Stimulated activated CD8-positive, alpha-beta memory T cell treated with anti-CD3 and anti-CD28 coated beads, Interleukin-4, amount 100 ng/mL, for 1 hour (primary cell): Measurements from ENCODE around the gene LHPP.

ENCODE experiments used
- DNase-seq, 2 donors: peaks; one replicate each; pipeline ENCODE4 v3.0.0-alpha.2; 2020; ENCODE audit warnings: low read depth in 2 of 2, low spot score in 1 of 2

The LHPP gene

DNA sequence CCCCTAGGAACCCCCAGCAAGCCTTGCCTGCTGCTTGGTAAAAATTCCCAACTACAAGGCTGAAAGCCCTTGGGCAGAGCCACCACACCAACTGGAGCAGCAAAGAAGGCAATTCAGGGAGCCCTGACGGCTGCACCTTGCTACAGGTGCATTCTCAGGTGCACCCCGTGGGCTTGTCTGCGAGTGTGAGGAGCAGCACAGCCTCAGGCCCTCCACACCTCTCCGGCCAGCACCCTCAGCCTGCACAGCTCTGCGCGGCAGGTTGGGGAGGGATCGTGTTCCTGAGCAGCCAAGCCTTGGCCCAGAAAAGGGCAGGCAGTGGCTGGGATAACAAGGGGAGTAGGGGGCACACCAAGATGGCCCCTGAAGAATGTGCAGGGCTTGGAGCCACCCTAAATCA is 178.4 kb downstream of the LHPP start:
- DNase-seq: no peak

DNA sequence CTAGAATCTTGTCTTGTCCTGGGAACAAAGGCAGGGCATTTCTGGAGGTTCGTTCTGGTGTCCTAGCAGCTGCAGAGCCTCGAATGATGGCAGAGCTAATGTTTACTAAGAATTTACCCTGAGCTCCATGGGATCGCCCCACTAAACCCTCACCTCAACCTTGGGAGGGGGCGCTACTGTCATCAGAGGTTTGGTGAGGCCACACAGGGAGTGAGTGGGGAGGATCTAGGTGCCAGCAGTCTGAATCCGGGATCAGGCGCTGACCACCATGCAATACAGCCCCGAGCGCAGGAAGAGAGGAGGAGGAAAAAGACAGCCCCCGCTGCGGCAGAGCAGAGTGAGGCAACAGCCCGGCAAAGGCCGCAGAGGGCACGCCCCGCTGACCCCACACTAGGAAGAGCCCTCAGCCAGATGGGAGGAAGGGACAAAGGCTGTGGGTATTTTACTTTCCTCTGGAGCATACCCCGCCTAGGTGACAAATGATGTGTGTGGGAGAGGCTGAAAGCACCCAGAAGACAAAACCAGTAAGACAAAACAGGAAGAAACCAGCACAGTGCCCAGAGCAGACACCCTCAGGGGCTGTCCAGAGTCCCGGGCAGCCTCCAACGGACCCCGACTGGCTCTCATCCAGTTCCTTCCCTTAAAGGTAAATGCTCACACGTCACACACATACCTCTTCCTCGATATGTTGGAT is 179.1 kb downstream of the LHPP start:
- no peak for DNase-seq

DNA sequence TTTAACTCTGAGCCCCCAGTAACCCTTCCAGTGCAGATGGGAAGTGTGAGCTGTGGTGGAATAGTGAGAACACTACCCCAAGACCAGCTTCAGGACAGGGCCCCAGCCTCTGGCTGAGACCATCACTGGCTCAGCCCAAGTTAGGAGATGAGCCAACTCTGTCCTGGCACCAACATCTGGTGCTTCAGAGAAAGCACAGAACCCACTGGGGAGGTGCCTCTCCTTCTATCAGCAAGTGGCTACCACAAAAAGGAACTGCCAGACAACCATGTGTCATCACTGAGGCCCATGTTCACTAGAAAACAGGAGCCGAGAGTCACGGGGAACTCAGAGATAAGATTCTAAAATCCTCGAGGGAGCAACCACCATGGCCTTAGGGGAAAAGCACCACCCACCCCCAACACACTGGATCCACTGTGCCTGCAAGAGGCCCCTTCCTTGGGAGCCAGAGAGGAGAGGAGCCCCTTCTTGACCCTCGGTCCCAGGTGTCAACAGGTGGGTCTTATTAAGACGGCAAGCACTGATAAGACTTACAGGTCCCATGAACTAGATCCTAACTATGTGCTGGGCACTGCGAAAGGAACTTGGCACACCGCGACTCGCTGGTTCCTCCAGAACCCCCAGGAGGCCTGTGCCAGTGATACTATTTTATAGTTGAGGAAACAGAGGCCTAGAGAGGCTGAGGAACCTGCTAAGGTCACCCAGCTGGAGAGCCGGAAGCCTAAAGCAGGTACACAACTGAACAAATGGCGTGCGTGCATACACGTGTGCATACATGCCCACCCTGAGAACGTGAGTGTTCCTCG is 179.9 kb downstream of the LHPP start:
- DNase-seq: peak in 1 of 2 donors; percentile 35

DNA sequence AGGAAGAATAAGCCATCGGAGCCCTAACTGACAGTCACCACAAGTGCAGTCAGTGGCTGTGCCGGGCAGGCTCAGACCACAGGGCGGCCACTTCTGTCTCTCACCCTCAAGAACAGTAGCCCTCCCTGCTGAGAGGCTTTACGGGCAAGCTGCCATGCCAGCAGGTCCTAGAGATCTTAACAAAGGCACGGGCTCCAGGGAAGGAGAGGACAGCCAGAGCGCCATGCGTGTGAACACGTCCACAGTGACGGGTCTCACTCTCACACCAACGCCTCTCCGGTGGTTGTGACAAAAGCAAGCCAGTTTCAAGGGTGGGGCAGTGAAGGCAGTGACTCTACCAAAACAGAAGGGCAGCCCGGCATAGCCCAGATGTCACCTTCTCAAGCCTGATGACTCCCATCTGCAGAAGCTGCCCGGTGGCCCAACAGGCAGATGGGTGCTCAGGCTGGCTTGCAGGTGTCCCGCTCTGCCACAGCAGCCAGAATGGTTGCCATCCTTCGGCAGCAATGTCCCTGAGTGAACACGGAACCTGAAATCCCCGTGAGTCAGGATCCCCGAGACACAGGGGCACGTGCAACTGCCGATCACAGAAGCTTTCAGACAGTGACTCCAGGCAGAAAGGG is 180.6 kb downstream of the LHPP start:
- no peak for DNase-seq

DNA sequence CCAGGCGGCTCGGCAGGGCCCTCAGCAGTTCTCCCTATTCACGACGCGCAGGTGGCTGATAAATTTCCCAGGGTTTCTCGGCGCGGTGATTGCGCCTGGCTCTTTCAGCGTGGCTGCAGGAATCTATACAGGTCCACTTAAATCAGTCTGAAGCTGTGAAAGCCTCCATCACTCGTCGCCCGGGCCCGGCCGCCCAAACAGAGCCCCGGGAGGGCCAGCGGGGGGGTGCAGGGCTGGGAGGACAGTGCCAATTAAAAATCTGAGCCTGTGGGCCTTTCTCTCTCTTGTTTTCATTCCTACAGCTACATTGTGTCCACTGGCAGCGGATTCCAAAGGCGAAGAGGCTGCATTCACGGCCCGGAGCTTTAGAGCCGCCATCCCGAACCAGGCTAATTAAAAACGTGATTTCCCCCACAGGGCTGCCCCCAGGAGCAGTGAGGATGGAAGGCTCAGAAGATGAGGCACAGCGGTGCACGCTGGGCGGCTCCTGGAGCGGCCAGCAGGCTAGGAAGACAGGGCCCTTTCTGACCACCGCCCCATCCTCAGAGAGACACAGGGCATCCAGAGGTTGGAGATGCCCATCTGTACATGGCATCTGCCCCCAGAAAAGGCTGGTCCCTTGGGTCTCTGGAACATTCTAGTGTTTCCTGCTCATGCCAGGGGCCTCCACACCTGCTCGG is 181.8 kb downstream of the LHPP start:
- DNase-seq: no peak

DNA sequence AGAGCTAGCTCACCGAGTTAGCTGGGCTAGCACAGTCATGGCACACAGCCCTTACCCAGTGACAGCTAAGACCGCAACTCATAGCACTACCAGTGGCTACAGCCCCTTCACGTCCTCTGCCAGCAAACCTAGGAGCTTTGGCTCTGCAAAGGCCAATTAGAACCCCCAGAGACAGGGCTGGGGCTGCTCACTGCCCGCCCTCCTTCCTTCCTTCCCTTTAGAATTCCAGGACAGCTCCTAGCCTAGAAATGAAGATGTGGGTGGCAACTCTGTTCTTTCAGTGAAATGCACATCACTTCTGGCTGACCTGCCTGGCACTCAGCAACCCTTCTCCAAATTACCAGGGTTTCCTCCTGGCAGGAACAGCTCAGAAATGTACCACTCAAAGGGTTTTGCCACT is 182.6 kb downstream of the LHPP start:
- no peak for DNase-seq

DNA sequence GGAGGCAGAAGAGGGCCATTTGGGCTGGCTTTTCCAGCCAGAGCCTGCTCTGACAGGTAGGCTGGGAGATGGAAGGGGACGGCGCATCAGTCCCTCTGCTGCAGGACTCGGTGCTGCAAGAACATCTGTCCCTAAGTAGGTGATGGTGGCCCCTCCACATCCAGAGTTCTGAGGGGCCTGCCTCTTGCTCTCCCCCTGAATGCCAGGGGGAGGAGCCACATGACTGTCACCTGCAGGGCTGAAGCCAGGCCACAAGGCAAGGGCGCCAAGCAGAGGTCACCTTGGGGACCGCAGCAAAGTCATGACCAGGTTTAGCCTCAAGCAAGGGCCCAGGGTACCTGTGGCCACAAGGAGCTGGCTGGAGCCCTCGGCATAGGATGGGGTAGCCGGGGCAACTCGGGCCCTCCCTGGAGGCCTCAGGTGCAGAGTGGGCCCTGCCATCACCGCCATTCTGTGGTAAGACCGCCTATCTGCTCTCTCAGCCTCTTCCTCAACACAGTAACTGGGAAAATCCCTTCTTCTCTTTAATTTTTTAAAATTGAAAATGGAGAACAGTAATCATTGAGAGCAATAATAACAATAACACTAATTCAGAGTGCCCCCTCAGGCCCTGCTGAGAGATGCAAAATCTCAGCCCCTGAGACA is 183.3 kb downstream of the LHPP start:
- DNase-seq: no peak

DNA sequence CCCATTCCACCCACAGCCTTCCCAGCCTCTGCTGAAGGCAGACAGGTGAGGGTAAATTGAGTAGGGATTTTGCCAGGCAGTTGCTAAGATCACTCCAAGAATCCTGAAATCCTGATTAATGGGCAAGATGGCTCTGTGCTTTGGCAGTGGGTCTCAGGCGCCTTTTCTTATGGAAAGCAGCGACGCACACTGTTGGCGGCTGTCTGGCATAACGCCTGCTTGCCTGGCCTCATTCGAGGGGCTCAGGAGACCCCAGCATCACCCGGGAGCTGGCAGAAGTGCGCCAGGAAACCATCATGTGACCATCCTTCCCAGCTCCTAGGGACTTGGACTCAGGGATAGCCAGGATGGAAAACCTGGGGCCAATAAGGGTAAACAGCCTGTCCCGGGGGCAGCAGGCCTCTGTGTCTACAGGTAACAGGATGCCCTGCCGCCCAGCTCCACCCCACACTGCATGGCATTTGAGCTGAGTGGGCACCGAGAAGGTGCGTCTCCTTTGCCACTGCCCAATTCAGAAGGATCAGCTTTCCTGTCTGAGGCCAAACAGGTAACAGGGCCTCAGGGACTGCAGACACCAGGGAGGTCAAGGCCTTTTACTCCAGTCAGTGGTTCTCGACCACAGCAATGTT is 184.0 kb downstream of the LHPP start:
- DNase-seq: no peak

DNA sequence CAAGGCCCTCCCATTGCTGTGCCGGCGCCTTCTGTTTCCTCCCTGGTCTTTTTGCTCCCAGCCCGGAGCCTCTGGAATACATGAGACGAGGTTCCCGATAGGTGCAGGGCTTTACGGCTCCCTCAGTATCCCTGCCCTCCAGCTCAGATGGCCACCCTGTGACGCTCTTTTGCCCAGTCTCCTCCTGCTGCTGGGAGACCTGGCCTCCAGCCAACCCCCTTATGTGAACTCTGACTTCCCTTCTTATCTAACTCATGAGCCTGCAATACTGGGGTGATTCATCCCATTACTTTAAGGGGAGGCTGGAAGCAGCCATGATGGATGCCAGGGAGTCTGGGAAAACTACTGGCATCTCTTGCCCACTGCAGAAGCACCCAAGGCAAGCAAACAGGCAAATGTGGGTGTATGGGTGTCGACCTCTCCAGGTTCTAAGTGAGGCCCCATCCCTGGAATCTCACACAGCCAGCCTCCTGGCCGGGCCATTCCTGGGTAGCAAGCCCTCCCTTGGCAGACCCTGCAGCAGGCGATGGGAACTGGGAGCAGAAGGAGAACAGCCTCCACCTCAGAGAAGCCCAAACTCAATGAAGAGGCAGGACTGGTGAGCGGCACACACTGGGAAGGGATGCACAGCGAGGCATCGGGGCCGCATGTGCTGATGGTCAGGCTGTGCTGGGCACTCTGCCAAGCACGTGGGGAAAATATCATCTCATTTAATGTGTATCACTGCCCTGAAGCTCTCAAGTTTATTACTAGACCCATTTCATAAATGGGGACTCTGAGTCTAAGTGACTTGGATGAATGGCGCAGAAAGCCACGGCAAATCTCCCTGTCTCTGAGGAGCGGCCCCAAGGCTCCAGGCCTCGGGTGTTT is 185.1 kb downstream of the LHPP start:
- DNase-seq: no peak

DNA sequence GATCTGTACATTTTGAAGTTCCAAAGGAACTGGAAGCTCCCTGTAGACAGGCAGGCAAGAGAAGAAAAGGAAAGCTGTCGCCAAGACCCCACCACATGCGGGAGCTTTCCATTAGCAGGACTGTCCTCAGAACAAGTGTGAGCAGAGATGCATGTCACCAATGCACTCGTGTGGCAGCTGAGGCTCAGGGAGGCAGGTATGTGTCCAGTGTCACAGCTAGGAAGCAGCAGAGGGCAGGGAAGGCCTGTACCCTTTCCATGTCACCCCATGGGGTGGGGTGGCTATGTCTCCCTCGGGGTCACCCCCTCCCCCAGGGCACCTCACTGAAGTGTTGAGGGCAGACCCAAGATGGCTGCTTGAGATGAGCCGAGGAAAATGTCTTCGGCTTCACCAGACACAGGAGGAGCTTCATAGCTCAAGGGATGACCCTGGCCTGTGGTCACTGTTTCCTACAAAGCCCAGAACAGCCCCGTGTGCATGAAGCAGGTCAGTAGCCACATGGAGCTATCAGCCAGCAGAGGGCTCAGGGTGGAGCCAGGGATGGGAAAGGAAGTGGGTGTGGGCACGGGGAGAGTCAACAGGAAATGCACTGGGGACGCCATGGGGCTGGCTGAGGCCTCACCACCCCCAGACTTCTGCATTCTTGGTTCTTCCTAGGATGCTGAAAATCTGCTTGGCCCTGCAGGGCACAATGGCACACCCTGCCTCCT is 186.0 kb downstream of the LHPP start:
- peak in 1 of 2 donors; percentile 42 for DNase-seq

DNA sequence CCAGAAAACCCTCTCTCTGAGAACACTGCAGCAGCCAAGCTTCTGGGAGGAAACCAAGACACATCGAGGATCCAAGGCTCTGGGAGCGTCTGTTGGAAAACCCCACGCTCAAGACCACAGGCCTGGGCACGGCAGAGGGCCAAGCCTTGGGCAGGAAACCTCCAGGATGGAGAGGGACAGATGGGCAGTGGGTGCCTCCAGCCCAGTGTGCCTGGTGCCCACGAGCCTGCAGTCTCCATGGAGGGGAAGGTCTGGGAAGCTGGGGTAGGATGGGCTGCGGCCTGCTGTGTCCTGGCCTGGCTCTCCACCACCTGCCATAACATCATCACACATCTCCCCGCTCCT is 186.5 kb downstream of the LHPP start:
- no peak for DNase-seq

DNA sequence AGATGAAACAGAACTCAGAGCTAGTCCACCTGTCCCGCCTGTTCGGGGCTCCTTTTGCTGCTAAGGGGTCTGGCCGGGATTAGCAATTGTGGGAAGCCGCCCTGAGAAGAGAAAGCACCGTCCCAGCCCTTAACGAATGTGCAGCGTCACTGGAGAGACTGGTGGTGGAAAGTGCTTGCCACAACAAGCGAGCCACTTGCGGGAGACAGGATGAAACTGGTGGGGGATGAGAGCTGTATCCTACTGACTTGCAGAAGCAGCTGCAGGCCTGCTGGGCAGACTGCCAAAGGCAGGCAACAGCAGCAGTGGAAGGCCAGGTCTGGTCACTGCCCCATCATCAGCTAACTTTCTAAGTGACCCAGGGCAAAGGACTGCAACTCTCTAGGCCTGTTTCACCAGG is 187.1 kb downstream of the LHPP start:
- DNase-seq: no peak

DNA sequence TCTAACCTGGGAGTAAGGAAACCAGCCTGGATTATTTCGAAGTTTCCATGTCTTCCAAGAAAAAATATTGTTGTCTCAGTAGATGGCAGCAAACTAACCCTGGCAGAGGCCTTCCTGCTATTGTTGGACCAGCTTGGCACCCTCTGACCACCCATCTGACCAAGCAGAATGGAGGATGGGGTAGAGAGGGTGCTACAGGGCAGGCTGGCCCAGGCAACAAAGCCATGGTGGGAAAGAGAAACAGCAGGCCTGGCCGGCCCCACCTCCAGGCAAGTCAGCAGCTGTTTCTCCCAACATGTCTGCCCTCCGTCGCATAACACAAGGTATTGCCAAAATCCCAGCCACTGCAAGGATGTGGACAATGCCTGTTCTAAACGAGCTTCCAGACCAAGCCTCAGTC is 187.6 kb downstream of the LHPP start:
- no peak for DNase-seq

DNA sequence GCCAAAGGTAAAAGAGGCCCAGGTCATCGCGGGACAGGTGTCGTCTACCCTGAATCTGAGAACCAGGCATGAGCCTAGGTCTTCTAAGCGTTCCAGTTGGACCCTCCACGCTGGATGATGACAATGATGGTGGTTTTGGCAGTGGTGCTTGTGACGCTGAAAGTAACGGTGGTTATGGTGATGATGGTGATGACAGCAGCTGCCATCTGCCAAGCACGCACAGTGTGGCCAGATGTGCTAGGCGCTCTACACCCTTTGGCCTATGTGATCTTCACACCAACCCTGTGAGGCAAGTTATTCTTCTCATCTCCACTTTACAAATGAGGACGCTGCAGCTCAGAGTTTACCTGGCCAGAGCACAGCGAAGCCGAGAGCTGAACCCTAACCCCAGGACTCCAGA is 188.6 kb downstream of the LHPP start:
- DNase-seq: no peak

DNA sequence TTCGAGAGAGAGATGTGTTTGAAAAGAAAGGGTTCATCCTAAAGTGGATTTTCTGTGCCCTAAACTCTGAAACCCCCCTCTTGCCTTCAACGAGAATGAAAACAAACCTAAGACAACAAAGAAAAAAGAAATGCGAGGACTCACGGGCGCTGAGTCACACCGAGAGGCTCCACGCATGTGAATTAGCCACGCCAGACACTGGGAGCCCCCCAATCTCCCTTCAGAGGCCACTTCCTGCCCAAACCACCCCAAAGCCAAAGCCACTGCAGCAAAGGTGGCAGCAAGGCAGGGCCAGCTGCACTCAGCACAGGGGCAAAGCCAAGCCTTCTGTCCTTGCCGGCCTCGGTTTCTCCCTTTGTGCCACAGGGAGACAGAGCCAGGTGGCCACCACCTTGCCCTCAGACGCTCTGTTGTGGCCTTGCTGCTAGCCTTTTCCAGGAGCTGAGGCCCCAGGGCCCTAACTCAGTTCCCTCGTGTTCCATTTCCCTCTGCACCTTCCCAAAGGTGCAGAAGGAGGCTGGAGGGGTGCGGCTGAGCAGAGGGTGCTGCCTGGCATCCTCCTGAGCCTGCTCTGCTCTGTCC is 189.3 kb downstream of the LHPP start:
- DNase-seq: peak; percentile 49

DNA sequence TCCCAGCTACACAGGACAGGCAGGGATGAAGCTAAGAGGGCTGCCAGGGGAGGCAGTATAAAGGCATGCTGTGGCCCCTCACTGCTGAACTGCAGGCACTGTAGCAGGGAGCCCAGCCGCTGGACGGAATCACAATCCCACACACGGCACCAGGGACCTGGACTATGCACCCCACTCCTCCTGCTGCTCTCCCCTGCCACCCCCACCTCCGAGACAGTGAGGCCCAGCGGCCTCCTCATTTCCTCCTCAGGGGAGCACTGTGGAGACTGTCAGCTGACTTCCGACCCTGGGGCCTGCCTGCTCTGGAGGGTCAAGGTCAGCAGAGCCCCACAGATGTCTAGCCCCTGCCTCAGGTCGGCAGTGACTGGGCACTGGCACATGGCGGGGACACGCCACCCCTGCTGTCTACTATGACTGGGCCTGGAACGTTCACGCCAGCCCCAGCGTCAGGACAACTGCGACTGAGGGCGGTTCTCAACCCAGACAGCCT is 189.8 kb downstream of the LHPP start:
- no peak for DNase-seq

DNA sequence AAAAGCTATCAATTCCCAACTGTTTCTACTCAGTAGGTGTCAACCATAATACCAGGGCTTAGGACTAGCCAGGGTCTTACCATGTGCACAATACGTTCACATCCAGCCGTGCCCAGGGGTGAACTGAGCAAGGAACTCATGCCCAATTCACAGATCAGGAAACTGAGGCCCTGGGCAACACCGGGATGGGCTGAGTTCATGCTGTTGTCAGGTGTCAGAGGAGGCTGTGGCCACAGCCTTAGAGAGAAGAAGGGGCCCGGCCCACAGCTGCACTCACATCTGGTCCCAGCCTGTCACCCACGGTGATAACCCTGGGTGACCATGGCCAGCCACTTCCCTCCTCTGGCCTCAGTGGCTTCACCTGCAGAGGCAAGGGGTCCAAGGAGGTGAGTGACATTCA is 190.6 kb downstream of the LHPP start:
- DNase-seq: no peak

DNA sequence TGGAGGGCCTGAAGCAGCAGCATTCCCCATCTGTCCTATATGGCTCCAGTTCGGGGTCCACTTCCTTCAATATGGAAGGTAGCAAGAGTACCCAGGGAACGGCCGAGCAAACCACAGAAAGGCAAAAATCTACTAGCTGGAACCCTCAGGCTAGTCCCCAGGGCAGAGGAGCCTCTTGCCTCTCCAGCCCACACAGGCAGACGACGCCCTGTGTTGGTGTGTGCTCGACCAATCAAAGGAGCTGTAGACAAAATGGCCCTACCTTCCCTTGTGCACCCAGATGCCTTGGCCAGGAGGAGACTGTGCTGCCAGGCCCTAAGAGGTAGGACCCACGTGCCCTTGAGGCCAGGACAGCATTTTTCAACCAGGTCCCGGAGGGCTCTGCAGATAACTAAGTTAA is 191.1 kb downstream of the LHPP start:
- no peak for DNase-seq

DNA sequence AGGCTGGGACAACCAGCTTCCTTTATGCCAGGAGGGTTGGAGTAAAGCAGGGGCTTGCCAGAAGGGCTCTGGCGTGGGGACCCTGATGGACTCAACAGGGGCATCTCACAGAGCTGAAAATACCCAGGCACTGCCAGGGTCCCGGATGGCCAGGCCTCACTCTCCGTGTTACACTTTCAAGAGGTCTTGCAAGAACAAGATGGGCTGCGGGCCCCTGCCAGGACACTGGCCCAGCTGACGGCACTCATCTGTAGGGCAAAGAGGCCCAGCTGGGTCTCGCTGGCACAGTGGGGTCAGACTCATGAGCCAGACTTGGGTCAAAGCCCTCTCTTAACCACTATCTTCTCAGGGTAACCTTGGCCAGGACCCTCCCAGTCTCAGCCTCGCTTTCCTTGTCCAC is 191.7 kb downstream of the LHPP start:
- no peak for DNase-seq
